Right cardiac atrium (tissue), 5 donors: ENCODE data around the gene EHBP1. TPM values are rescaled to one million over a fixed set of nuclear protein-coding genes. Genes with fewer than 3 reads are reported as not detected.

Source experiments
- polyA plus RNA-seq: library from polyadenylated mRNA; stranded (reverse); fragments of 200-250 nt; gene quantifications from one replicate; pipeline ENCODE4 v1.2.3, GENCODE V29; 2013
- total RNA-seq, 4 donors: library from RNA; stranded (reverse); fragmentation: NEBNext Ultra II Directional; extraction: Animal tissue kit (Norgen Biotek cat#: 25700); gene quantifications; one replicate each; pipeline ENCODE4 v1.2.1, GENCODE V29; 2021
- donor health status: healthy with polysubstance abuse.
- donor health status: DM: no; HTN: yes; CAD: no.
- donor health status: DM: no; HTN: no; CAD: no.
- donor health status: DM: no; HTN: yes; CAD: no; lungs with severe emphysema.
- donor health status: DM: yes; HTN: yes; CAD: no.

EHBP1 gene
- total and polyA plus RNA-seq, 5 donors = 13.5 to 37.5 (median 33.2) TPM

Other genes with a start within 250 kb of the EHBP1 start
- gene TMEM17, start 199.5 kb upstream of the EHBP1 start, total RNA-seq = 1 to 10 TPM; 1.5 to 2.9 (median 1.7) TPM
- 2.0 TPM for gene TMEM17, start 199.5 kb upstream of the EHBP1 start, polyA plus RNA-seq